ENCODE results near the gene THEMIS2.

- TF ChIP-seq CTCF (conservative IDR thresholded peaks at IDR 0.05 in 1 of 2, IDR thresholded peaks at IDR 0.05 in 1 of 2; ENCODE audit: extremely low read depth in 1 of 2, insufficient read depth in 1 of 2, low read depth in 1 of 2, low read length in 2 of 2), result no peak
- TF ChIP-seq EZH2 (IDR thresholded peaks at IDR 0.05; ENCODE audit: borderline replicate concordance, low read length), result no peak
Measured at GRCh38 chr1:27886744-27887143, 14.4 kb downstream of the THEMIS2 start.

Measured in mammary epithelial cell (primary cell).